Lung (tissue), 12 donors: ENCODE measurements around the gene ACBD6. TPM values are rescaled to one million over a fixed set of nuclear protein-coding genes. Genes with fewer than 3 reads are reported as not detected.

ENCODE experiments used
- ATAC-seq: fragments of 200-7000 bp; cut with Tn5 transposase; one replicate; pipeline ENCODE4 v1.9.1; 2020; ENCODE audit warnings: moderate number of reproducible peaks; ENCODE audit not compliant: insufficient read depth, low FRiP score
- DNase-seq, 3 donors: peaks; one replicate each; pipeline ENCODE4 v3.0.0-alpha.2; 2013 to 2017
- H3K27ac ChIP-seq, 2 donors: one replicate each; pipeline ENCODE4 v1.5.1; 2013; ENCODE audit warnings: mild to moderate bottlenecking in 2 of 2, moderate library complexity in 2 of 2, control low read depth in 1 of 2, inconsistent platforms in 1 of 2, low read depth in 1 of 2, low read length in 1 of 2
- H3K27me3 ChIP-seq, 3 donors: one replicate each; pipeline ENCODE4 v1.5.1; 2013; ENCODE audit warnings: low read length in 2 of 3; ENCODE audit not compliant: control insufficient read depth in 3 of 3, insufficient read depth in 3 of 3
- H3K36me3 ChIP-seq, 4 donors: one replicate each; pipeline ENCODE4 v1.5.1; 2013; ENCODE audit warnings: low read length in 4 of 4, mild to moderate bottlenecking in 1 of 4, moderate library complexity in 1 of 4; ENCODE audit not compliant: control insufficient read depth in 4 of 4, insufficient read depth in 4 of 4
- H3K4me1 ChIP-seq, 5 donors: one replicate each; pipeline ENCODE4 v1.5.1; 2013; ENCODE audit warnings: low read length in 5 of 5, mild to moderate bottlenecking in 2 of 5, moderate library complexity in 1 of 5; ENCODE audit not compliant: control insufficient read depth in 5 of 5, insufficient read depth in 5 of 5
- H3K4me3 ChIP-seq: one replicate; pipeline ENCODE4 v1.5.1; 2013; ENCODE audit warnings: mild to moderate bottlenecking, control low read depth, moderate library complexity
- H3K9ac ChIP-seq, 2 donors: one replicate each; pipeline ENCODE4 v1.5.1; 2013; ENCODE audit warnings: low read length in 2 of 2, control low read depth in 1 of 2; ENCODE audit not compliant: insufficient read depth in 1 of 2
- H3K9me3 ChIP-seq, 4 donors: one replicate each; pipeline ENCODE4 v1.5.1; 2013; ENCODE audit warnings: low read length in 3 of 4, mild to moderate bottlenecking in 1 of 4, moderate library complexity in 1 of 4; ENCODE audit not compliant: control insufficient read depth in 4 of 4, insufficient read depth in 3 of 4
- WGBS, 2 donors: extraction: QIAGEN DNeasy Blood & Tissue Kit; methylation state at CpG; one replicate each; pipeline ENCODE4 v1.1.7; 2013; 5-methylcytosine and 5-hydroxymethylcytosine counted together
- polyA plus RNA-seq, 2 donors: library from polyadenylated mRNA; stranded (reverse); fragments of 200-250 nt; gene quantifications; one replicate each; pipeline ENCODE4 v1.2.1, GENCODE V29; 2013
- total RNA-seq, 2 donors: library from RNA; depleted of rRNA in 1 of 2; stranded (reverse); fragments of >200 nt in 1 of 2; gene quantifications; one replicate each; pipeline ENCODE4 v1.2.1, GENCODE V29; 2014 to 2021
- TF ChIP-seq, protein P1 (sequence below): IDR thresholded peaks from 2 replicates; pipeline ENCODE4 v1.5.1; 2012; ENCODE audit warnings: mild to moderate bottlenecking; ENCODE audit errors: control extremely low read depth, extremely low read depth
- donor health status: control.
- donor health status: control.
- donor health status: Bipolar disorder and iron deficiency.
- donor health status: healthy.
- donor health status: DM: yes; HTN: yes; CAD: no.

ACBD6 gene
- total and polyA plus RNA-seq, 4 donors, result 28.1 to 53.3 (median 41.1) TPM

DNA sequence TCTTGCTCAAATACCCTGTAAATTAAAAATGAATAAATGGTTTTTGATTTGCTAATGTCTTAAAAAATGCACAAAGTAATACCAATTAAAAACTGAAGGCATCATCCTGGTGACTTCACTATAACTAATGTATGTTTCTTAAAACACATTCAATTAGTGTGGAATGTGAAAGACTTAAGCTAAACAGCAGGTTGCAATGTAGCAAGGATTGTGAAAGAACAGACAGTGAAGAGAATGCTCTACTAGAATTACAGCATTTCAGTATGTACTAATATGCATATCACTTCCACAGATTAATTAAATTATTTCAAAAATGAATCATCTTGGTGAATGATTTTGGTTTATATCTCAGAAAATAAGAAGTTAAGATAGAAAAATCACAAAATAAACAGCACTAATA is 216.0 kb downstream of the ACBD6 start:
- no peak overlapping the region for H3K4me3 ChIP-seq
- ATAC-seq, result no peak
- peaks cover 0 to 8% (median 0%) of the 10 kb centered on the region in 4 donors for H3K36me3 ChIP-seq
- no peak overlapping the region for H3K27ac ChIP-seq
- H3K9ac ChIP-seq, result no peak overlapping the region
- H3K9me3 ChIP-seq, result no peaks in the 10 kb centered on the region
- H3K27me3 ChIP-seq, result no peaks in the 10 kb centered on the region
- DNase-seq, result no peak
- peaks cover 0 to 29% (median 0%) of the 10 kb centered on the region in 5 donors for H3K4me1 ChIP-seq
- TF ChIP-seq, protein P1, sequence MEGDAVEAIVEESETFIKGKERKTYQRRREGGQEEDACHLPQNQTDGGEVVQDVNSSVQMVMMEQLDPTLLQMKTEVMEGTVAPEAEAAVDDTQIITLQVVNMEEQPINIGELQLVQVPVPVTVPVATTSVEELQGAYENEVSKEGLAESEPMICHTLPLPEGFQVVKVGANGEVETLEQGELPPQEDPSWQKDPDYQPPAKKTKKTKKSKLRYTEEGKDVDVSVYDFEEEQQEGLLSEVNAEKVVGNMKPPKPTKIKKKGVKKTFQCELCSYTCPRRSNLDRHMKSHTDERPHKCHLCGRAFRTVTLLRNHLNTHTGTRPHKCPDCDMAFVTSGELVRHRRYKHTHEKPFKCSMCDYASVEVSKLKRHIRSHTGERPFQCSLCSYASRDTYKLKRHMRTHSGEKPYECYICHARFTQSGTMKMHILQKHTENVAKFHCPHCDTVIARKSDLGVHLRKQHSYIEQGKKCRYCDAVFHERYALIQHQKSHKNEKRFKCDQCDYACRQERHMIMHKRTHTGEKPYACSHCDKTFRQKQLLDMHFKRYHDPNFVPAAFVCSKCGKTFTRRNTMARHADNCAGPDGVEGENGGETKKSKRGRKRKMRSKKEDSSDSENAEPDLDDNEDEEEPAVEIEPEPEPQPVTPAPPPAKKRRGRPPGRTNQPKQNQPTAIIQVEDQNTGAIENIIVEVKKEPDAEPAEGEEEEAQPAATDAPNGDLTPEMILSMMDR, result no peak

DNA sequence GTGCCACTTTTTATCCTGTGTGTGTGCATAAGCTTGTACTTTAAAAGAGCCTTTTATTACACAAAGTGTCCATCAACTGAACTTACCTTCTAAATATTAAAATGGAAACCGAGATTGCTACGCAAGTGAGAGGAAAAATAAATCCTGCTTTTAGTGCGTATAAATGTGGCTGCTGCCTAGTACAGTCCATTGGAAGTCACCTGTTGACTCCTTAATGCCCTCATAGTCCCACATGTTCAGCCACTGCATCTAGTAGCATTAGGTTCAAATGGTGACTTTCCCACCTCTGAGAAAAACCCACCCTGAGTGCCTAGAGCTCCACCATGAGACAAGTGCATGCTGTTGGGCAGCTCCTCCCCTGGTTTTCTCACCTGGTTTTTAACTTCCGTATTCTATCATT is 219.3 kb downstream of the ACBD6 start:
- DNase-seq (no peak), ATAC-seq (no peak)
- WGBS, 2 donors, result 95 to 97% methylated on average over 4 of the region's 4 CpGs
- TF ChIP-seq, protein P1, result no peak
- H3K9me3 ChIP-seq, result no peaks in the 10 kb centered on the region
- H3K4me1 ChIP-seq, result peaks cover 0 to 26% (median 2%) of the 10 kb centered on the region in 5 donors
- H3K27me3 ChIP-seq, result no peaks in the 10 kb centered on the region
- H3K27ac ChIP-seq, result no peak overlapping the region
- peaks cover 0 to 10% (median 7%) of the 10 kb centered on the region in 4 donors for H3K36me3 ChIP-seq
- no peak overlapping the region for H3K9ac ChIP-seq
- H3K4me3 ChIP-seq, result no peak overlapping the region

DNA sequence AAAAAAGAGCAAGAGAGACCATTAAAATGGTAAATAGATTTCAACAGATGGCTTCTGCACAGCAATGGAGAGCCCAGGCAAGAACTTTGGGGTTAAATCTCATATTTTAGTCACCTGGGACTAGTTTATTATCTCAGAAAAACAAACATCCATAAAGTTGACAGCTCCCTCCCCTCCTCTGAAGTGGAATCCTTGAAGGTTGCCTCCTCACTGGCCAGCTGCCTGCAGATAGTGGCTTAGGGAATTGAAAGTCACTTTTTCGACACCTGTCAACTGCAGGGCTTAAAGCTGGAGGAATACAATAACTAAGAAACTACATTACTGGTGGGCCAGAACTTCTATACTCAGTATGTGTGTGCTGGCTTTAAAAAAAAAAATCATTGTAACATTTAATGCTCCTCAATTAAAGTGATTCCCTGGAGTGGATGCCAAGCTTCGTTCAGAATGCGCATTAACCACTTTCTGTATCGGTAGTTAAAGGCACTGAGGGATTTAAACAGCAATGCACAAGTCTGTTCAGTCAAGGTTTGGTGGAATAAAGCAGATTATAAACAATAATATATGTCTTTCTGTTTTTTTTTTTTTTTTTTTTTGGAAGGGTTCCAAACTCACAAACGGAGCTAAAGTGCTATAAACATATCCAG is 219.9 kb downstream of the ACBD6 start:
- Histone ChIP-seq H3K27ac (no peak overlapping the region), H3K9me3 (no peaks in the 10 kb centered on the region), H3K4me1 (peaks cover 0 to 26% (median 2%) of the 10 kb centered on the region in 5 donors), H3K27me3 (no peaks in the 10 kb centered on the region), H3K9ac (no peak overlapping the region), H3K36me3 (peaks cover 0 to 10% (median 7%) of the 10 kb centered on the region in 4 donors), H3K4me3 (no peak overlapping the region)
- TF ChIP-seq, protein P1, result no peak
- no peak for ATAC-seq
- peak in 1 of 3 donors; percentile 26 for DNase-seq
- WGBS, 2 donors, result 81 to 91% methylated on average over 5 of the region's 5 CpGs

DNA sequence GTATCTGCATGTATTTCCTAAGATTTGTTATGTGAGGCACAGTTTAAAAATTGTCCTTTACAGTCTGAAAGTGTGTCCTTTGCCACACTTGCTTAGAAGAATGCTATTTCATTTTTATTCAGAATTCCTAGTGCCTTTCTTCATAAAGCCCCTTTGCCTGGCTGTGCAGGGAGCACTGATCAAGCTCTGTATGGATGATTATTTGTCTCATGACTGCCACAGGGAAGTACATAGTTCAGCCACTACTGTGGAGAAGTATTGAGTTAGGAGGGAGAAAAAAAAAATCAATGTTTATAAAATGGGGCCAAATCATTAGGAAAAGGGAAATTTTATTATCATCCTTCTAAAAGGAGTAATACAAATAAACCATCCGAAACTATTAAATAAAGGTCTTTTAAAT is 220.9 kb downstream of the ACBD6 start:
- no peak for ATAC-seq
- H3K9ac ChIP-seq, result no peak overlapping the region
- peaks cover 0 to 34% (median 2%) of the 10 kb centered on the region in 5 donors for H3K4me1 ChIP-seq
- WGBS, 2 donors, result 92 to 100% methylated on average over 1 of the region's 1 CpG
- H3K27ac ChIP-seq, result no peak overlapping the region
- peaks cover 0 to 8% (median 6%) of the 10 kb centered on the region in 4 donors for H3K36me3 ChIP-seq
- TF ChIP-seq, protein P1, result no peak
- no peaks in the 10 kb centered on the region for H3K27me3 ChIP-seq
- H3K4me3 ChIP-seq, result no peak overlapping the region
- no peaks in the 10 kb centered on the region for H3K9me3 ChIP-seq
- DNase-seq, result no peak
